Measurements from ENCODE around the gene KMT2C.
"Not testable (repeated sequence)": the region's sequence is repeated elsewhere in the genome, so short reads cannot be mapped to it uniquely, and the experiment has no call there.

GRCh38 chr7:152434511-152435383, 1.1 kb downstream of the KMT2C start:
- TF ChIP-seq, protein P1, sequence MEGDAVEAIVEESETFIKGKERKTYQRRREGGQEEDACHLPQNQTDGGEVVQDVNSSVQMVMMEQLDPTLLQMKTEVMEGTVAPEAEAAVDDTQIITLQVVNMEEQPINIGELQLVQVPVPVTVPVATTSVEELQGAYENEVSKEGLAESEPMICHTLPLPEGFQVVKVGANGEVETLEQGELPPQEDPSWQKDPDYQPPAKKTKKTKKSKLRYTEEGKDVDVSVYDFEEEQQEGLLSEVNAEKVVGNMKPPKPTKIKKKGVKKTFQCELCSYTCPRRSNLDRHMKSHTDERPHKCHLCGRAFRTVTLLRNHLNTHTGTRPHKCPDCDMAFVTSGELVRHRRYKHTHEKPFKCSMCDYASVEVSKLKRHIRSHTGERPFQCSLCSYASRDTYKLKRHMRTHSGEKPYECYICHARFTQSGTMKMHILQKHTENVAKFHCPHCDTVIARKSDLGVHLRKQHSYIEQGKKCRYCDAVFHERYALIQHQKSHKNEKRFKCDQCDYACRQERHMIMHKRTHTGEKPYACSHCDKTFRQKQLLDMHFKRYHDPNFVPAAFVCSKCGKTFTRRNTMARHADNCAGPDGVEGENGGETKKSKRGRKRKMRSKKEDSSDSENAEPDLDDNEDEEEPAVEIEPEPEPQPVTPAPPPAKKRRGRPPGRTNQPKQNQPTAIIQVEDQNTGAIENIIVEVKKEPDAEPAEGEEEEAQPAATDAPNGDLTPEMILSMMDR (IDR thresholded peaks at IDR 0.05 in 8 of 11, conservative IDR thresholded peaks at IDR 0.05 in 3 of 11) = not testable (repeated sequence)
- peak in 1 of 3 donors; percentile 29 for TF ChIP-seq POLR2AphosphoS5 (IDR thresholded peaks at IDR 0.05)
- TF ChIP-seq POLR2A (IDR thresholded peaks at IDR 0.05) = not testable (repeated sequence)
